GM23338 (cell line): ENCODE data around the gene TMEM63A. TPM values are rescaled to one million over a fixed set of nuclear protein-coding genes. Genes with fewer than 3 reads are reported as not detected.

Experiments
- ATAC-seq: fragments of 200-7000 bp; cut with Tn5 transposase; 3 replicates; pipeline ENCODE4 v1.9.1; 2020
- DNase-seq: peaks from one replicate; pipeline ENCODE4 v3.0.0-alpha.2; 2015; ENCODE audit warnings: low spot score
- H2AFZ ChIP-seq: fragments of 200-600 bp; sonication (generic); 2 replicates; pipeline ENCODE4 v1.8.0; 2016; ENCODE audit warnings: antibody characterized with exemption, mild to moderate bottlenecking, moderate library complexity
- H3F3A ChIP-seq: fragments of 200-600 bp; sonication (generic); replicated peaks from 2 replicates; pipeline ENCODE4 v1.8.0; 2017; ENCODE audit warnings: antibody characterized with exemption, mixed run types, low read depth
- H3K27ac ChIP-seq: fragments of 200-600 bp; sonication (generic); 2 replicates; pipeline ENCODE4 v1.6.1; 2016; ENCODE audit warnings: low read depth
- H3K27me3 ChIP-seq: fragments of 200-600 bp; sonication (generic); 2 replicates; pipeline ENCODE4 v1.8.0; 2016; ENCODE audit warnings: mild to moderate bottlenecking, mixed run types, moderate library complexity; ENCODE audit not compliant: insufficient read depth
- H3K36me3 ChIP-seq: fragments of 200-600 bp; sonication (generic); 2 replicates; pipeline ENCODE4 v1.8.0; 2016; ENCODE audit warnings: mild to moderate bottlenecking; ENCODE audit not compliant: insufficient read depth
- H3K4me1 ChIP-seq: fragments of 200-600 bp; sonication (generic); 2 replicates; pipeline ENCODE4 v1.8.0; 2016; ENCODE audit warnings: mild to moderate bottlenecking, moderate library complexity; ENCODE audit not compliant: insufficient read depth
- H3K4me2 ChIP-seq: fragments of 200-600 bp; sonication (generic); 2 replicates; pipeline ENCODE4 v1.7.1; 2017; ENCODE audit warnings: mixed run types
- H3K4me3 ChIP-seq: fragments of 200-600 bp; sonication (generic); 2 replicates; pipeline ENCODE4 v1.6.1; 2016; ENCODE audit warnings: mixed run types
- H3K79me2 ChIP-seq: fragments of 200-600 bp; sonication (generic); replicated peaks from 2 replicates; pipeline ENCODE4 v1.8.0; 2017; ENCODE audit warnings: mild to moderate bottlenecking; ENCODE audit not compliant: insufficient read depth
- H3K9me2 ChIP-seq: fragments of 200-600 bp; sonication (generic); 2 replicates; pipeline ENCODE4 v1.8.0; 2017; ENCODE audit not compliant: insufficient read depth
- H4K20me1 ChIP-seq: fragments of 200-600 bp; sonication (generic); replicated peaks from 2 replicates; pipeline ENCODE4 v1.8.0; 2017; ENCODE audit warnings: mild to moderate bottlenecking; ENCODE audit not compliant: insufficient read depth
- H3K27ac Mint-ChIP-seq: 2 replicates; pipeline ENCODE4 v1.8.0; 2020; ENCODE audit warnings: inconsistent platforms, mild to moderate bottlenecking, moderate library complexity, mixed read lengths
- H3K27me3 Mint-ChIP-seq: 3 replicates; pipeline ENCODE4 v1.8.0; 2022; ENCODE audit warnings: low read depth, mild to moderate bottlenecking, moderate library complexity, mixed read lengths, inconsistent platforms; ENCODE audit not compliant: insufficient read depth, poor library complexity
- H3K36me3 Mint-ChIP-seq: 3 replicates; pipeline ENCODE4 v1.8.0; 2021; ENCODE audit warnings: low read depth, mild to moderate bottlenecking, inconsistent platforms, moderate library complexity, mixed read lengths
- H3K4me1 Mint-ChIP-seq: 3 replicates; pipeline ENCODE4 v1.8.0; 2020; ENCODE audit warnings: mild to moderate bottlenecking, inconsistent platforms, mixed read lengths
- H3K4me3 Mint-ChIP-seq: 3 replicates; pipeline ENCODE4 v1.8.0; 2021; ENCODE audit warnings: moderate library complexity, mild to moderate bottlenecking, inconsistent platforms, mixed read lengths
- H3K9me3 Mint-ChIP-seq: 3 replicates; pipeline ENCODE4 v1.8.0; 2020; ENCODE audit warnings: moderate library complexity, mild to moderate bottlenecking, inconsistent platforms, mixed read lengths
- CTCF ChIP-seq, 2 experiments: fragments of 200-600 bp in 1 of 2; sonication (generic) in 1 of 2; conservative IDR thresholded peaks; 2 replicates each; pipeline versions ENCODE4 v1.5.1 to v1.6.1; 2016 to 2017; ENCODE audit warnings: antibody characterized with exemption in 2 of 2, low read depth in 2 of 2, mild to moderate bottlenecking in 2 of 2, moderate library complexity in 1 of 2
- EZH2 ChIP-seq: fragments of 200-600 bp; sonication (generic); IDR thresholded peaks from one replicate; pipeline ENCODE4 v1.8.0; 2017; ENCODE audit warnings: antibody characterized with exemption, mild to moderate bottlenecking, low read depth; ENCODE audit not compliant: unreplicated experiment
- EZH2phosphoT487 ChIP-seq: fragments of 200-600 bp; sonication (generic); IDR thresholded peaks from one replicate; pipeline ENCODE4 v1.8.1; 2018; ENCODE audit warnings: antibody characterized with exemption; ENCODE audit not compliant: unreplicated experiment
- JUNB ChIP-seq: IDR thresholded peaks from one replicate; pipeline ENCODE4 v1.6.1; 2016; ENCODE audit warnings: antibody characterized with exemption; ENCODE audit not compliant: unreplicated experiment
- NANOG ChIP-seq: IDR thresholded peaks from 2 replicates; pipeline ENCODE4 v1.6.1; 2016; ENCODE audit warnings: antibody characterized with exemption, borderline replicate concordance
- POLR2AphosphoS5 ChIP-seq: IDR thresholded peaks from 2 replicates; pipeline ENCODE4 v1.6.1; 2016; ENCODE audit warnings: antibody characterized with exemption, low read depth
- STAT1 ChIP-seq: IDR thresholded peaks from one replicate; pipeline ENCODE4 v1.6.1; 2016; ENCODE audit warnings: antibody characterized with exemption; ENCODE audit not compliant: unreplicated experiment
- ZNF114 ChIP-seq: fragments of 250-450 bp; sonication (Bioruptor Pico); IDR thresholded peaks from 2 replicates; pipeline ENCODE4 v1.5.0; 2020; ENCODE audit warnings: mild to moderate bottlenecking, moderate library complexity
- ZNF331 ChIP-seq: fragments of 250-450 bp; sonication (Bioruptor Pico); IDR thresholded peaks from 2 replicates; pipeline ENCODE4 v1.5.0; 2020; ENCODE audit warnings: low read depth, mild to moderate bottlenecking, moderate library complexity
- polyA plus RNA-seq: library from polyadenylated mRNA; unstranded; fragments of >200 nt; fragmentation: Nextera tagmentation; extraction: Ambion mirVana; gene quantifications from 2 replicates; pipeline ENCODE4 v1.2.1, GENCODE V29; 2016
- total RNA-seq: library from RNA; depleted of rRNA; stranded (reverse); fragments of >200 nt; shearing (Covaris generic); gene quantifications from 2 replicates; pipeline ENCODE4 v1.2.3, GENCODE V29; 2014
- TF ChIP-seq, protein P1 (sequence below): fragments of 250-450 bp; sonication (Bioruptor Pico); IDR thresholded peaks from 2 replicates; pipeline ENCODE4 v1.5.0; 2020; ENCODE audit warnings: mild to moderate bottlenecking, moderate library complexity

Gene TMEM63A
- total and polyA plus RNA-seq, 2 experiments from 2014 or later: 31.7 to 76.9 TPM

DNA sequence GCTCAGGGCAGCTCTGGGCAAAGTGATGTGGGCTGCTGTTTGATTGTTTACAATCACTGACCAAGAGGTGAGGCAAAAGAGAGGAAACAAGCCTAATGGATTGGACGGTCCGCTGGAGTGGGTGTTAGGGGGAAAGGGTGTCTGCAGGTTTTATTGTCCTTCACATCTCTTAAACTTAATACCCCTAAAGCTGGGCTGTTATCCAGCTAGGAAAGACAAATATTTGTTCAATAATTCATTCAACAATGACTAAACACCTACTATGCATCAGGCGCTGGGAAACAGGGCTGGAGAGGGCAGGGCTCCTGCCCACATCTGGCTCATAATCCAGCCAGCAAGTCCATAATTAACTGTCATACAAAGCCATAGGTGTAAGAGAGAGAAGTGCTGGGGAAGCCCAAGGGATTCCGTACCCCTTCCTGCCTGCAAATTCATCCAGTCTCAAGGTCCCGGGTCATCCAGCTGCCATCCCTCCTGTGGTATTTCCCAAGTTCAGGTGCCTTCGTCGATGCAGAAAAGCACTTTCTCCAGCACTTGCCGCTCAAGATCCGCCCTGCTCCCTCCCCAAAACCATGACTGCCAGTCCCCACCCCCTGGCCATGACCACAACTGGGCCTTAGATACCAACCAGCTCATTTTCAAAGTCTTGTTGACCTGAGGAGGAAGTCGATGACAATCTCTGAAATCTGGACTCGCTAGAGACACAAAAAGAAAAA, 10.7 kb downstream of the TMEM63A start:
- H3K4me3 ChIP-seq: no peak overlapping the region
- no peaks in the 10 kb centered on the region for H3K9me2 ChIP-seq
- no peak overlapping the region; the same call in 2 of the 3 replicates for H3K4me3 Mint-ChIP-seq
- peaks cover 15% of the 10 kb centered on the region for H3K27me3 Mint-ChIP-seq
- peaks cover 75% of the 10 kb centered on the region for H3K36me3 Mint-ChIP-seq
- peaks cover 21% of the 10 kb centered on the region for H4K20me1 ChIP-seq
- DNase-seq: peak; percentile 54
- no peak for ATAC-seq
- H3K27ac ChIP-seq: peak overlapping the region; percentile 29; the same call in 1 of the 2 replicates
- no peak overlapping the region for H2AFZ ChIP-seq
- H3K4me1 ChIP-seq: peaks cover 3% of the 10 kb centered on the region; the same call in 1 of the 2 replicates
- no peak overlapping the region for H3K27ac Mint-ChIP-seq
- H3K27me3 ChIP-seq: no peaks in the 10 kb centered on the region
- TF ChIP-seq EZH2: no peak
- H3K79me2 ChIP-seq: peaks cover 8% of the 10 kb centered on the region
- no peak overlapping the region for H3K4me2 ChIP-seq
- 0 out of 2 replicates have a peak, but pooled peaks cover 3% of the 10 kb centered on the region for H3F3A ChIP-seq
- peaks cover 24% of the 10 kb centered on the region for H3K4me1 Mint-ChIP-seq
- peaks cover 52% of the 10 kb centered on the region for H3K36me3 ChIP-seq
- no peaks in the 10 kb centered on the region for H3K9me3 Mint-ChIP-seq

GRCh38 chr1:225870911-225871310, 11.3 kb downstream of the TMEM63A start:
- DNase-seq (no peak), ATAC-seq (no peak)
- Histone ChIP-seq H3F3A (0 out of 2 replicates have a peak, but pooled peaks cover 3% of the 10 kb centered on the region), H3K4me1 (peaks cover 3% of the 10 kb centered on the region; the same call in 1 of the 2 replicates), H3K79me2 (peaks cover 4% of the 10 kb centered on the region; the same call in 1 of the 2 replicates), H2AFZ (no peak overlapping the region), H4K20me1 (peaks cover 21% of the 10 kb centered on the region), H3K4me3 (no peak overlapping the region), H3K27me3 (no peaks in the 10 kb centered on the region), H3K9me2 (no peaks in the 10 kb centered on the region), H3K36me3 (peaks cover 48% of the 10 kb centered on the region), H3K4me2 (no peak overlapping the region), H3K27ac (no peak overlapping the region)
- no peaks in the 10 kb centered on the region for H3K9me3 Mint-ChIP-seq
- H3K27ac Mint-ChIP-seq: no peak overlapping the region
- H3K36me3 Mint-ChIP-seq: peaks cover 75% of the 10 kb centered on the region
- H3K4me3 Mint-ChIP-seq: no peak overlapping the region
- H3K27me3 Mint-ChIP-seq: peaks cover 13% of the 10 kb centered on the region
- peaks cover 21% of the 10 kb centered on the region for H3K4me1 Mint-ChIP-seq
- no peak for TF ChIP-seq EZH2phosphoT487
- no peak for TF ChIP-seq NANOG
- no peak for TF ChIP-seq POLR2AphosphoS5
- no peak for TF ChIP-seq ZNF114
- TF ChIP-seq ZNF331: no peak
- no peak for TF ChIP-seq JUNB
- TF ChIP-seq, protein P1, sequence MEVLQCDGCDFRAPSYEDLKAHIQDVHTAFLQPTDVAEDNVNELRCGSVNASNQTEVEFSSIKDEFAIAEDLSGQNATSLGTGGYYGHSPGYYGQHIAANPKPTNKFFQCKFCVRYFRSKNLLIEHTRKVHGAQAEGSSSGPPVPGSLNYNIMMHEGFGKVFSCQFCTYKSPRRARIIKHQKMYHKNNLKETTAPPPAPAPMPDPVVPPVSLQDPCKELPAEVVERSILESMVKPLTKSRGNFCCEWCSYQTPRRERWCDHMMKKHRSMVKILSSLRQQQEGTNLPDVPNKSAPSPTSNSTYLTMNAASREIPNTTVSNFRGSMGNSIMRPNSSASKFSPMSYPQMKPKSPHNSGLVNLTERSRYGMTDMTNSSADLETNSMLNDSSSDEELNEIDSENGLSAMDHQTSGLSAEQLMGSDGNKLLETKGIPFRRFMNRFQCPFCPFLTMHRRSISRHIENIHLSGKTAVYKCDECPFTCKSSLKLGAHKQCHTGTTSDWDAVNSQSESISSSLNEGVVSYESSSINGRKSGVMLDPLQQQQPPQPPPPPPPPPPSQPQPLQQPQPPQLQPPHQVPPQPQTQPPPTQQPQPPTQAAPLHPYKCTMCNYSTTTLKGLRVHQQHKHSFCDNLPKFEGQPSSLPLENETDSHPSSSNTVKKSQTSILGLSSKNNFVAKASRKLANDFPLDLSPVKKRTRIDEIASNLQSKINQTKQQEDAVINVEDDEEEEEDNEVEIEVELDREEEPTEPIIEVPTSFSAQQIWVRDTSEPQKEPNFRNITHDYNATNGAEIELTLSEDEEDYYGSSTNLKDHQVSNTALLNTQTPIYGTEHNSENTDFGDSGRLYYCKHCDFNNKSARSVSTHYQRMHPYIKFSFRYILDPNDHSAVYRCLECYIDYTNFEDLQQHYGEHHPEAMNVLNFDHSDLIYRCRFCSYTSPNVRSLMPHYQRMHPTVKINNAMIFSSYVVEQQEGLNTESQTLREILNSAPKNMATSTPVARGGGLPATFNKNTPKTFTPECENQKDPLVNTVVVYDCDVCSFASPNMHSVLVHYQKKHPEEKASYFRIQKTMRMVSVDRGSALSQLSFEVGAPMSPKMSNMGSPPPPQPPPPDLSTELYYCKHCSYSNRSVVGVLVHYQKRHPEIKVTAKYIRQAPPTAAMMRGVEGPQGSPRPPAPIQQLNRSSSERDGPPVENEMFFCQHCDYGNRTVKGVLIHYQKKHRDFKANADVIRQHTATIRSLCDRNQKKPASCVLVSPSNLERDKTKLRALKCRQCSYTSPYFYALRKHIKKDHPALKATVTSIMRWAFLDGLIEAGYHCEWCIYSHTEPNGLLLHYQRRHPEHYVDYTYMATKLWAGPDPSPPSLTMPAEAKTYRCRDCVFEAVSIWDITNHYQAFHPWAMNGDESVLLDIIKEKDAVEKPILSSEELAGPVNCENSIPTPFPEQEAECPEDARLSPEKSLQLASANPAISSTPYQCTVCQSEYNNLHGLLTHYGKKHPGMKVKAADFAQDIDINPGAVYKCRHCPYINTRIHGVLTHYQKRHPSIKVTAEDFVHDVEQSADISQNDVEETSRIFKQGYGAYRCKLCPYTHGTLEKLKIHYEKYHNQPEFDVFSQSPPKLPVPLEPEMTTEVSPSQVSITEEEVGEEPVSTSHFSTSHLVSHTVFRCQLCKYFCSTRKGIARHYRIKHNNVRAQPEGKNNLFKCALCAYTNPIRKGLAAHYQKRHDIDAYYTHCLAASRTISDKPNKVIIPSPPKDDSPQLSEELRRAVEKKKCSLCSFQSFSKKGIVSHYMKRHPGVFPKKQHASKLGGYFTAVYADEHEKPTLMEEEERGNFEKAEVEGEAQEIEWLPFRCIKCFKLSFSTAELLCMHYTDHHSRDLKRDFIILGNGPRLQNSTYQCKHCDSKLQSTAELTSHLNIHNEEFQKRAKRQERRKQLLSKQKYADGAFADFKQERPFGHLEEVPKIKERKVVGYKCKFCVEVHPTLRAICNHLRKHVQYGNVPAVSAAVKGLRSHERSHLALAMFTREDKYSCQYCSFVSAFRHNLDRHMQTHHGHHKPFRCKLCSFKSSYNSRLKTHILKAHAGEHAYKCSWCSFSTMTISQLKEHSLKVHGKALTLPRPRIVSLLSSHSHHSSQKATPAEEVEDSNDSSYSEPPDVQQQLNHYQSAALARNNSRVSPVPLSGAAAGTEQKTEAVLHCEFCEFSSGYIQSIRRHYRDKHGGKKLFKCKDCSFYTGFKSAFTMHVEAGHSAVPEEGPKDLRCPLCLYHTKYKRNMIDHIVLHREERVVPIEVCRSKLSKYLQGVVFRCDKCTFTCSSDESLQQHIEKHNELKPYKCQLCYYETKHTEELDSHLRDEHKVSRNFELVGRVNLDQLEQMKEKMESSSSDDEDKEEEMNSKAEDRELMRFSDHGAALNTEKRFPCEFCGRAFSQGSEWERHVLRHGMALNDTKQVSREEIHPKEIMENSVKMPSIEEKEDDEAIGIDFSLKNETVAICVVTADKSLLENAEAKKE (CRISPR knock-in tag): no peak
- no peak for TF ChIP-seq CTCF (conservative IDR thresholded peaks at IDR 0.05; ENCODE audit: low read depth in 2 of 2)
- TF ChIP-seq STAT1: no peak
